HepG2 (cell line): ENCODE results near the gene AK9. TPM values are rescaled to one million over a fixed set of nuclear protein-coding genes. Genes with fewer than 3 reads are reported as not detected.

Experiments used
- ARID3A ChIP-seq: IDR thresholded peaks from 2 replicates; pipeline ENCODE4 v1.6.1; 2012; ENCODE audit warnings: low read depth, low read length, improper control_type of control experiment
- ATF6 ChIP-seq: sonication (generic); formaldehyde crosslinking; conservative IDR thresholded peaks from 2 replicates; pipeline ENCODE4 v1.4.0; 2020; ENCODE audit warnings: missing genetic modification reagents
- CENPT ChIP-seq: sonication (generic); formaldehyde crosslinking; IDR thresholded peaks from 2 replicates; pipeline ENCODE4 v1.8.0; 2022; ENCODE audit warnings: low read depth, mild to moderate bottlenecking, moderate library complexity, missing genetic modification reagents
- FOXK2 ChIP-seq: fragments of 450-650 bp; IDR thresholded peaks from 2 replicates; pipeline ENCODE4 v1.6.1; 2016
- HNF1A ChIP-seq, 2 experiments: sonication (generic) in 1 of 2; formaldehyde crosslinking in 1 of 2; IDR thresholded peaks; 2 replicates each; pipeline versions ENCODE4 v1.4.0 to v1.6.1; 2016 to 2020; ENCODE audit warnings: borderline replicate concordance in 1 of 2, low read depth in 1 of 2, mild to moderate bottlenecking in 1 of 2, missing genetic modification reagents in 1 of 2
- KAT7 ChIP-seq: IDR thresholded peaks from 2 replicates; pipeline ENCODE4 v1.6.1; 2018; ENCODE audit warnings: borderline replicate concordance, missing compliant biosample characterization
- POLR2AphosphoS2 ChIP-seq: IDR thresholded peaks from 2 replicates; pipeline ENCODE4 v1.6.1; 2011; ENCODE audit warnings: low read depth, low read length, improper control_type of control experiment
- RARA ChIP-seq: IDR thresholded peaks from 2 replicates; pipeline ENCODE4 v1.6.1; 2016; ENCODE audit warnings: missing genetic modification reagents, missing compliant biosample characterization
- RNF2 ChIP-seq: fragments of 450-650 bp; conservative IDR thresholded peaks from 2 replicates; pipeline ENCODE4 v1.6.1; 2016; ENCODE audit warnings: low read depth
- SIX4 ChIP-seq: sonication (generic); formaldehyde crosslinking; IDR thresholded peaks from 2 replicates; pipeline ENCODE4 v1.4.0; 2020; ENCODE audit warnings: missing genetic modification reagents
- SMAD3 ChIP-seq: sonication (generic); formaldehyde crosslinking; IDR thresholded peaks from 2 replicates; pipeline ENCODE4 v1.4.0; 2020; ENCODE audit warnings: missing genetic modification reagents
- TRIM22 ChIP-seq: fragments of 450-650 bp; IDR thresholded peaks from 2 replicates; pipeline ENCODE4 v1.6.1; 2017
- ZFP36L1 ChIP-seq: sonication (generic); formaldehyde crosslinking; IDR thresholded peaks from 2 replicates; pipeline ENCODE4 v1.8.0; 2022; ENCODE audit warnings: mild to moderate bottlenecking, missing genetic modification reagents, moderate library complexity
- ZNF547 ChIP-seq: sonication (generic); formaldehyde crosslinking; IDR thresholded peaks from 2 replicates; pipeline ENCODE4 v1.5.1; 2020; ENCODE audit warnings: mild to moderate bottlenecking, missing genetic modification reagents
- ZNF597 ChIP-seq: sonication (generic); formaldehyde crosslinking; IDR thresholded peaks from 2 replicates; pipeline ENCODE4 v1.5.0; 2020; ENCODE audit warnings: missing genetic modification reagents
- ZNF773 ChIP-seq: sonication (generic); formaldehyde crosslinking; IDR thresholded peaks from 2 replicates; pipeline ENCODE4 v1.4.0; 2020; ENCODE audit warnings: missing genetic modification reagents, borderline replicate concordance
- ZNF879 ChIP-seq: sonication (generic); formaldehyde crosslinking; IDR thresholded peaks from 2 replicates; pipeline ENCODE4 v1.8.1; 2023; ENCODE audit warnings: missing genetic modification reagents
- polyA plus RNA-seq, 8 experiments: library from polyadenylated mRNA; depleted of rRNA in 3 of 8; stranded (reverse) in 7 of 8; unstranded in 1 of 8; fragments of >200 nt; fragmentation: Illumina TruSeq in 4 of 8; extraction: Trizol in 4 of 8; gene quantifications; 2 replicates each; pipeline versions ENCODE4 v1.2.1 to v1.2.3, GENCODE V29; 2011 to 2016; ENCODE audit warnings: low read depth in 4 of 8, missing spikeins in 1 of 8, mixed read lengths in 1 of 8; ENCODE audit not compliant: insufficient read depth in 1 of 8
- total RNA-seq, 5 experiments: library from RNA; depleted of rRNA; stranded (reverse); fragments of >200 nt; fragmentation: Illumina TruSeq; extraction: Trizol; gene quantifications; 2 replicates each; pipeline ENCODE4 v1.2.3, GENCODE V29; 2016; ENCODE audit warnings: low read depth in 1 of 5

Gene AK9
- total and polyA plus RNA-seq, 2 of the 13 experiments (the other 11 are each of a cell fraction or from before 2014, with no cell fraction given), result 3.2 to 4.8 TPM

- TF ChIP-seq HNF1A (IDR thresholded peaks at IDR 0.05; ENCODE audit: low read depth) (no peak), HNF1A (CRISPR knock-in tag; IDR thresholded peaks at IDR 0.05; ENCODE audit: borderline replicate concordance) (no peak), ARID3A (no peak), SIX4 (CRISPR knock-in tag) (no peak), ZNF597 (CRISPR knock-in tag) (no peak), ZNF547 (no peak), KAT7 (CRISPR knock-in tag) (0 out of 2 replicates have a peak, but pooled peaks have one; percentile 34), ATF6 (CRISPR knock-in tag) (no peak), FOXK2 (no peak), SMAD3 (CRISPR knock-in tag) (no peak), CENPT (CRISPR knock-in tag) (no peak), TRIM22 (no peak), ZNF879 (CRISPR knock-in tag) (no peak), POLR2AphosphoS2 (no peak), ZFP36L1 (CRISPR knock-in tag) (0 out of 2 replicates have a peak, but pooled peaks have one; percentile 56), ZNF773 (CRISPR knock-in tag) (peak; percentile 53; the same call in 1 of the 2 replicates), RNF2 (0 out of 2 replicates have a peak, but pooled peaks have one; percentile 27), RARA (0 out of 2 replicates have a peak, but pooled peaks have one; percentile 19)
These were observed 207.9 kb downstream of the AK9 start, which contains the start of gene ZBTB24 (continued) for GRCh38 chr6:109482905-109483734.
